WTC11 (cell line): ENCODE data around the gene CD164L2. TPM values are rescaled to one million over a fixed set of nuclear protein-coding genes. Genes with fewer than 3 reads are reported as not detected.
A peak's percentile ranks its signal among the peaks of the same experiment; 100 is the strongest.

Experiments
- ATAC-seq: fragments of 200-7000 bp; cut with Tn5 transposase; 2 replicates; pipeline ENCODE4 v1.10.0; 2021; ENCODE audit warnings: mild to moderate bottlenecking, moderate library complexity
- CTCF ChIA-PET: fragments of 300-600 bp; sonication (Branson Sonifier 250); formaldehyde crosslinking; loops from one replicate; lab custom pipeline; 2021; ENCODE audit warnings: antibody characterized with exemption; lab: Charles Lee
- POLR2A ChIA-PET: fragments of 350-600 bp; sonication (Branson Sonifier 250); formaldehyde crosslinking; loops from one replicate; lab custom pipeline; 2021; ENCODE audit warnings: antibody characterized with exemption; lab: Charles Lee
- DNase-seq: peaks from one replicate; pipeline ENCODE4 v3.0.0; 2021; ENCODE audit warnings: low spot score
- H3K27ac Mint-ChIP-seq: 2 replicates; pipeline ENCODE4 v1.8.0; 2021; ENCODE audit warnings: mixed read lengths
- H3K27me3 Mint-ChIP-seq: 2 replicates; pipeline ENCODE4 v1.8.0; 2021; ENCODE audit warnings: low read depth, mild to moderate bottlenecking, moderate library complexity, mixed read lengths
- H3K36me3 Mint-ChIP-seq: 2 replicates; pipeline ENCODE4 v1.8.0; 2021; ENCODE audit warnings: mixed read lengths
- H3K4me1 Mint-ChIP-seq: 2 replicates; pipeline ENCODE4 v1.8.0; 2022; ENCODE audit warnings: mixed read lengths
- H3K4me3 Mint-ChIP-seq: 2 replicates; pipeline ENCODE4 v1.8.0; 2021; ENCODE audit warnings: mild to moderate bottlenecking, moderate library complexity, mixed read lengths
- H3K9me3 Mint-ChIP-seq: 2 replicates; pipeline ENCODE4 v1.8.0; 2021; ENCODE audit warnings: mixed read lengths
- ARID4B ChIP-seq: sonication (generic); formaldehyde crosslinking; IDR thresholded peaks from 2 replicates; pipeline ENCODE4 v1.8.0; 2023; ENCODE audit warnings: missing genetic modification reagents, mild to moderate bottlenecking, borderline replicate concordance
- CBFB ChIP-seq: sonication (generic); formaldehyde crosslinking; IDR thresholded peaks from 2 replicates; pipeline ENCODE4 v1.8.1; 2022; ENCODE audit warnings: mild to moderate bottlenecking, low read depth, missing genetic modification reagents
- CREB1 ChIP-seq: sonication (generic); formaldehyde crosslinking; IDR thresholded peaks from 2 replicates; pipeline ENCODE4 v1.8.0; 2023; ENCODE audit warnings: mild to moderate bottlenecking, missing genetic modification reagents
- CTCF ChIP-seq: fragments of 200-600 bp; IDR thresholded peaks from 2 replicates; pipeline ENCODE4 v1.8.0; 2022; ENCODE audit warnings: antibody characterized with exemption
- ELF4 ChIP-seq: sonication (generic); formaldehyde crosslinking; IDR thresholded peaks from 2 replicates; pipeline ENCODE4 v1.8.1; 2022; ENCODE audit warnings: low read depth, mild to moderate bottlenecking, moderate library complexity, missing genetic modification reagents
- FOXK1 ChIP-seq: sonication (generic); formaldehyde crosslinking; IDR thresholded peaks from 2 replicates; pipeline ENCODE4 v1.8.0; 2022; ENCODE audit warnings: mild to moderate bottlenecking, moderate library complexity, missing genetic modification reagents
- SMAD4 ChIP-seq: sonication (generic); formaldehyde crosslinking; IDR thresholded peaks from 2 replicates; pipeline ENCODE4 v1.8.0; 2022; ENCODE audit warnings: mild to moderate bottlenecking, missing genetic modification reagents
- TEAD1 ChIP-seq: sonication (generic); formaldehyde crosslinking; IDR thresholded peaks from 2 replicates; pipeline ENCODE4 v1.8.0; 2022; ENCODE audit warnings: mild to moderate bottlenecking, missing genetic modification reagents
- ZNF219 ChIP-seq: sonication (generic); formaldehyde crosslinking; IDR thresholded peaks from 2 replicates; pipeline ENCODE4 v1.8.0; 2023; ENCODE audit warnings: missing genetic modification reagents, mild to moderate bottlenecking, borderline replicate concordance
- ZNF232 ChIP-seq: sonication (generic); formaldehyde crosslinking; IDR thresholded peaks from 2 replicates; pipeline ENCODE4 v1.8.0; 2022; ENCODE audit warnings: mild to moderate bottlenecking, missing genetic modification reagents
- ZNF671 ChIP-seq: fragments of 250-450 bp; sonication (Bioruptor Pico); IDR thresholded peaks from 2 replicates; pipeline ENCODE4 v1.8.0; 2021; ENCODE audit warnings: mild to moderate bottlenecking
- total RNA-seq: library from RNA; stranded (reverse); gene quantifications from 3 replicates; pipeline ENCODE4 v1.2.3, GENCODE V29; 2021
- TF ChIP-seq, protein P1 (sequence below): fragments of 250-450 bp; sonication (Bioruptor Pico); IDR thresholded peaks from 2 replicates; pipeline ENCODE4 v1.8.0; 2021; ENCODE audit warnings: mild to moderate bottlenecking

CD164L2 gene
- total RNA-seq, 1 experiment from 2014 or later: 5.5 TPM

GRCh38 chr1:27403065-27403726, 20.1 kb upstream of the CD164L2 start:
- H3K27me3 Mint-ChIP-seq: no peaks in the 10 kb centered on the region
- peak; percentile 13 for ATAC-seq
- H3K9me3 Mint-ChIP-seq: no peaks in the 10 kb centered on the region
- ChIA-PET POLR2A (interaction anchor here (0.7 to 1.1 kb wide), 3 partner anchors 25 to 204 kb away, joined by 3 read pairs; no protein-coding TSS in a partner anchor), CTCF (interaction anchor here (0.5 to 5.0 kb wide), 34 partner anchors 10 to 1389 kb away, joined by 3 to 38 read pairs (median 5); partner anchors contain the start of genes MAP3K6 and WASF2)
- H3K36me3 Mint-ChIP-seq: peaks cover 10% of the 10 kb centered on the region
- peak; percentile 64 for DNase-seq
- H3K4me3 Mint-ChIP-seq: no peak overlapping the region
- peaks cover 70% of the 10 kb centered on the region for H3K4me1 Mint-ChIP-seq
- H3K27ac Mint-ChIP-seq: peak overlapping the region; percentile 91
- no peak for TF ChIP-seq SMAD4 (CRISPR knock-in tag)
- TF ChIP-seq, protein P1, sequence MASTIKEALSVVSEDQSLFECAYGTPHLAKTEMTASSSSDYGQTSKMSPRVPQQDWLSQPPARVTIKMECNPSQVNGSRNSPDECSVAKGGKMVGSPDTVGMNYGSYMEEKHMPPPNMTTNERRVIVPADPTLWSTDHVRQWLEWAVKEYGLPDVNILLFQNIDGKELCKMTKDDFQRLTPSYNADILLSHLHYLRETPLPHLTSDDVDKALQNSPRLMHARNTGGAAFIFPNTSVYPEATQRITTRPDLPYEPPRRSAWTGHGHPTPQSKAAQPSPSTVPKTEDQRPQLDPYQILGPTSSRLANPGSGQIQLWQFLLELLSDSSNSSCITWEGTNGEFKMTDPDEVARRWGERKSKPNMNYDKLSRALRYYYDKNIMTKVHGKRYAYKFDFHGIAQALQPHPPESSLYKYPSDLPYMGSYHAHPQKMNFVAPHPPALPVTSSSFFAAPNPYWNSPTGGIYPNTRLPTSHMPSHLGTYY (CRISPR knock-in tag): no peak
- no peak for TF ChIP-seq ELF4
- TF ChIP-seq CTCF: peak; percentile 14; the same call in 1 of the 2 replicates
- TF ChIP-seq, all 79 proteins: peak for 1

DNA sequence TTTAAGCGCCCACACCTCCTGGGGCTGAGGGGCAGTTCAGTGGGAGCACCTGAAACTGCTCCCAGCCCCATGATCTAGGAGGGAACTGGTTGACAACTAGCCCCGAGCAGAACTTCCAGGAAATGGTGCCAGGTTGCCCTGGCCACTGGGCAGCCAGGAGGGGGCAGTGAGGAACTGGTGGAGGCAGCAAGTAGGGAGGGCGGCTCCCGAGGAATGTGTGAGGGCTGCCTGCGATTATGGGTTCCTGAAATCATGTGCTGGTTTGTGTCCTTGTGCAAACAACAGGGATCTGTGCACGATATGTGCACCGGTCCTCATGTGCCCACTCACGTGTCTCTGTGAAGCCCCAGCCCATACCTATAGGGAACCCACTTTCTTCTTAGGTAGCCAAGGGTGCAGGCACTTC, 19.2 kb upstream of the CD164L2 start:
- Mint-ChIP-seq H3K4me1 (peaks cover 78% of the 10 kb centered on the region), H3K27ac (peak overlapping the region; percentile 91)
- DNase-seq: peak; percentile 69

GRCh38 chr1:27400963-27401341, 17.8 kb upstream of the CD164L2 start:
- POLR2A ChIA-PET: interaction anchor here (1.0 to 1.6 kb wide), 2 partner anchors 29 to 126 kb away, joined by 3 read pairs; no protein-coding TSS in a partner anchor
- H3K4me1 Mint-ChIP-seq: peaks cover 73% of the 10 kb centered on the region
- CTCF ChIA-PET: interaction anchor here (1.0 to 2.4 kb wide), 8 partner anchors 10 to 205 kb away, joined by 3 to 15 read pairs (median 4); partner anchors contain the start of genes AHDC1 and MAP3K6
- no peak overlapping the region for H3K27ac Mint-ChIP-seq
- H3K36me3 Mint-ChIP-seq: no peaks in the 10 kb centered on the region
- H3K4me3 Mint-ChIP-seq: no peak overlapping the region
- no peaks in the 10 kb centered on the region for H3K9me3 Mint-ChIP-seq
- no peak for DNase-seq
- H3K27me3 Mint-ChIP-seq: no peaks in the 10 kb centered on the region
- ATAC-seq: no peak
- TF ChIP-seq ZNF232 (CRISPR knock-in tag) (no peak), ARID4B (no peak), ZNF219 (no peak)

More for the DNA sequence above, 19.2 kb upstream of the CD164L2 start:
- CTCF ChIA-PET: interaction anchor here (0.6 to 5.0 kb wide), 31 partner anchors 9 to 940 kb away, joined by 3 to 38 read pairs (median 5); partner anchors contain the start of genes MAP3K6 and WASF2
- Mint-ChIP-seq H3K9me3 (no peaks in the 10 kb centered on the region), H3K36me3 (peaks cover 4% of the 10 kb centered on the region), H3K27me3 (no peaks in the 10 kb centered on the region), H3K4me3 (no peak overlapping the region)
- POLR2A ChIA-PET: interaction anchor here (0.7 to 1.6 kb wide), 2 partner anchors 26 to 125 kb away, joined by 3 read pairs; no protein-coding TSS in a partner anchor
- 0 out of 2 replicates have a peak, but pooled peaks have one; percentile 21 for TF ChIP-seq TEAD1
- 0 out of 2 replicates have a peak, but pooled peaks have one; percentile 11 for TF ChIP-seq FOXK1
- TF ChIP-seq CREB1: 0 out of 2 replicates have a peak, but pooled peaks have one; percentile 11
- no peak for TF ChIP-seq SMAD4 (CRISPR knock-in tag)
- no peak for TF ChIP-seq CBFB
- no peak for TF ChIP-seq ZNF671
- peak; percentile 18 for ATAC-seq
